HepG2 (cell line): ENCODE results near the gene C4orf33. TPM values are rescaled to one million over a fixed set of nuclear protein-coding genes. Genes with fewer than 3 reads are reported as not detected.

Source experiments
- ATAC-seq: fragments of 200-7000 bp; cut with Tn5 transposase; 3 replicates; pipeline ENCODE4 v1.9.1; 2020; ENCODE audit warnings: mild to moderate bottlenecking, moderate library complexity
- BruUV-seq: library from RNA; stranded (reverse); fragments of 400-500 nt; replicated peaks from 2 replicates; lab custom pipeline; 2021; lab: Mats Ljungman, UMichigan
- CTCF ChIA-PET: fragments of 300-600 bp; formaldehyde crosslinking; extraction: SDS; loops from one replicate; lab custom pipeline; 2021; ENCODE audit warnings: low total read pairs, inconsistent platforms, low intra/inter-chr PET ratio; lab: Yijun Ruan, JAX
- POLR2A ChIA-PET: fragments of 350-600 bp; sonication (Branson Sonifier 250); formaldehyde crosslinking; loops from one replicate; lab custom pipeline; 2020; ENCODE audit warnings: antibody characterized with exemption, inconsistent platforms; lab: Yijun Ruan, JAX
- DNase-seq: peaks from one replicate; pipeline ENCODE4 v3.0.0-alpha.2; 2015; ENCODE audit warnings: low spot score
- FAIRE-seq: peaks from 3 replicates; lab custom pipeline; 2011; peaks lifted over from hg19 to GRCh38; lab: Jason Lieb, UNC
- H2AFZ ChIP-seq: one replicate; pipeline ENCODE4 v1.6.1; 2011; ENCODE audit warnings: low read length, inconsistent platforms
- H3K27ac ChIP-seq: fragments of 300-600 bp; 3 replicates; pipeline ENCODE4 v1.8.0; 2011; ENCODE audit warnings: mixed run types, mild to moderate bottlenecking, mixed read lengths, low read length, inconsistent platforms; ENCODE audit not compliant: insufficient read depth; ENCODE audit errors: extremely low read length
- H3K27me3 ChIP-seq, 2 experiments: fragments of 200-600 bp in 1 of 2; 2 replicates in 1 of 2; 3 replicates in 1 of 2; pipeline versions ENCODE4 v1.6.0 to v1.8.0; 2011; ENCODE audit warnings: low read length in 2 of 2, mild to moderate bottlenecking in 2 of 2, moderate library complexity in 2 of 2, inconsistent platforms in 1 of 2; ENCODE audit not compliant: insufficient read depth in 2 of 2, control insufficient read depth in 1 of 2
- H3K36me3 ChIP-seq, 2 experiments: fragments of 200-600 bp in 1 of 2; replicated peaks in 1 of 2; 2 replicates in 1 of 2; 3 replicates in 1 of 2; pipeline versions ENCODE4 v1.5.1 to v1.8.0; 2011; ENCODE audit warnings: low read length in 2 of 2, inconsistent platforms in 1 of 2; ENCODE audit not compliant: insufficient read depth in 2 of 2, control insufficient read depth in 1 of 2
- H3K4me1 ChIP-seq: 2 replicates; pipeline ENCODE4 v1.5.1; 2012; ENCODE audit warnings: low read length, inconsistent platforms; ENCODE audit not compliant: insufficient read depth
- H3K4me2 ChIP-seq: 2 replicates; pipeline ENCODE4 v1.6.0; 2011; ENCODE audit warnings: low read depth, low read length, inconsistent platforms
- H3K4me3 ChIP-seq, 3 experiments: fragments of 200-600 bp in 1 of 3; sonication (generic), shearing (Covaris generic) in 1 of 3; replicated peaks in 1 of 3; 2 replicates each; pipeline ENCODE4 v1.5.1; 2011 to 2016; ENCODE audit warnings: low read length in 3 of 3, inconsistent platforms in 2 of 3, low read depth in 2 of 3, mild to moderate bottlenecking in 2 of 3, control low read depth in 1 of 3, mixed read lengths in 1 of 3; ENCODE audit not compliant: insufficient read depth in 1 of 3
- H3K79me2 ChIP-seq: one replicate; pipeline ENCODE4 v1.6.1; 2011; ENCODE audit warnings: low read length, inconsistent platforms; ENCODE audit not compliant: insufficient read depth
- H3K9ac ChIP-seq: 2 replicates; pipeline ENCODE4 v1.6.0; 2011; ENCODE audit warnings: mild to moderate bottlenecking, low read depth, low read length, inconsistent platforms; ENCODE audit not compliant: insufficient read depth
- H3K9me3 ChIP-seq: 2 replicates; pipeline ENCODE4 v1.5.1; 2012; ENCODE audit warnings: mild to moderate bottlenecking, low read length
- H4K20me1 ChIP-seq: 2 replicates; pipeline ENCODE4 v1.6.0; 2011; ENCODE audit warnings: inconsistent platforms, mild to moderate bottlenecking, low read length, moderate library complexity; ENCODE audit not compliant: insufficient read depth
- CREB1 ChIP-seq, 2 experiments: fragments of 450-650 bp in 1 of 2; IDR thresholded peaks; 2 replicates each; pipeline ENCODE4 v1.6.1; 2016 to 2017; ENCODE audit warnings: control low read depth in 1 of 2, mild to moderate bottlenecking in 1 of 2, missing compliant biosample characterization in 1 of 2, missing genetic modification characterization in 1 of 2
- MED13 ChIP-seq: sonication (generic); formaldehyde crosslinking; IDR thresholded peaks from 2 replicates; pipeline ENCODE4 v1.5.0; 2020; ENCODE audit warnings: missing genetic modification reagents
- NRL ChIP-seq: sonication (generic); formaldehyde crosslinking; IDR thresholded peaks from 2 replicates; pipeline ENCODE4 v1.5.0; 2020; ENCODE audit warnings: missing genetic modification reagents, mild to moderate bottlenecking, moderate library complexity, borderline replicate concordance
- PCBP1 ChIP-seq: fragments of 200-400 bp; formaldehyde crosslinking; IDR thresholded peaks from 2 replicates; pipeline ENCODE4 v1.6.1; 2017; ENCODE audit warnings: mild to moderate bottlenecking, low read depth, low read length, borderline replicate concordance
- RBM22 ChIP-seq: fragments of 200-400 bp; formaldehyde crosslinking; optimal IDR thresholded peaks from 2 replicates; pipeline ENCODE3; 2017; ENCODE audit warnings: mild to moderate bottlenecking, low read length, moderate library complexity
- ZNF224 ChIP-seq: sonication (generic); formaldehyde crosslinking; IDR thresholded peaks from 2 replicates; pipeline ENCODE4 v1.5.0; 2020; ENCODE audit warnings: mild to moderate bottlenecking, missing genetic modification reagents
- ZNF331 ChIP-seq: sonication (generic); formaldehyde crosslinking; IDR thresholded peaks from 2 replicates; pipeline ENCODE4 v1.4.0; 2020; ENCODE audit warnings: missing genetic modification reagents
- ZSCAN21 ChIP-seq: sonication (generic); formaldehyde crosslinking; IDR thresholded peaks from 2 replicates; pipeline ENCODE4 v1.8.0; 2022; ENCODE audit warnings: mild to moderate bottlenecking, missing genetic modification reagents, moderate library complexity, borderline replicate concordance
- WGBS: methylation state at CpG from one replicate; pipeline ENCODE4 v1.1.6; 2017; ENCODE audit warnings: low lambda C conversion rate; 5-methylcytosine and 5-hydroxymethylcytosine counted together
- in situ Hi-C: cut with HindIII; loops from 2 replicates; pipeline ENCODE4 v1.10.0; 2017; ENCODE audit warnings: low pct_unique_long_range_greater_than_20kb; ENCODE audit not compliant: extremely low pct_ligation_motif_present
- intact Hi-C: fragments of 100-400 bp; cut with micrococcal nuclease; formaldehyde crosslinking; loops from one replicate; pipeline ENCODE4 v1.10.0; 2022; ENCODE audit not compliant: unreplicated experiment
- polyA plus RNA-seq, 8 experiments: library from polyadenylated mRNA; depleted of rRNA in 3 of 8; stranded (reverse) in 7 of 8; unstranded in 1 of 8; fragments of >200 nt; fragmentation: Illumina TruSeq in 4 of 8; extraction: Trizol in 4 of 8; gene quantifications; 2 replicates each; pipeline versions ENCODE4 v1.2.1 to v1.2.3, GENCODE V29; 2011 to 2016; ENCODE audit warnings: low read depth in 4 of 8, missing spikeins in 1 of 8, mixed read lengths in 1 of 8; ENCODE audit not compliant: insufficient read depth in 1 of 8
- total RNA-seq, 5 experiments: library from RNA; depleted of rRNA; stranded (reverse); fragments of >200 nt; fragmentation: Illumina TruSeq; extraction: Trizol; gene quantifications; 2 replicates each; pipeline ENCODE4 v1.2.3, GENCODE V29; 2016; ENCODE audit warnings: low read depth in 1 of 5
- TF ChIP-seq, protein P1 (sequence below): IDR thresholded peaks from 2 replicates; pipeline ENCODE4 v1.6.1; 2012; ENCODE audit warnings: low read depth, low read length, improper control_type of control experiment

Gene C4orf33
- total and polyA plus RNA-seq, 2 of the 13 experiments (the other 11 are each of a cell fraction or from before 2014, with no cell fraction given): 2.8 to 3.3 TPM

DNA sequence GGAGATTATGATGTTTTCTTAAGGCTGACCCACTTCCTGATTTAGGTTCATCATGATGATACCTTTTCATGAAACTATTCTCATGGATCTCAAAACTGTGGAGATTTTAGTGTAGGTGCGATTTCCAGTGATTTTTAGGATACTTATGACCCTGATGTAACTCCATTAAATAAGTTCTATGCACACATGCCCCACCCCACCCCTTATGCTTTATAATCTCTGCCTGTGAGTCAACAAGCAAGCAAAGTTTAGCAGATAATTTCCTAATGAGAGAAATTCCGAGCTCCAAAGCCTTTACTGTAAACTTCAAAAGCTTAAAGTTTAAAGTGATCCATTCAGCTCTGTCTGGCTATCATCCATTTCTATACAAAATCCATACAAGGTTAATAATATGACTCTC lies 56.4 kb downstream of the C4orf33 start:
- ChIA-PET POLR2A (no interaction called here), CTCF (no interaction called here)
- DNase-seq (no peak), ATAC-seq (no peak), FAIRE-seq (no peak)
- no TSS peak for BruUV-seq
- Histone ChIP-seq H2AFZ (no peak overlapping the region), H3K9ac (no peak overlapping the region), H3K4me1 (no peaks in the 10 kb centered on the region), H3K4me3 (no peak overlapping the region), H3K4me2 (no peak overlapping the region), H3K36me3 (no peaks in the 10 kb centered on the region), H3K27me3 (peaks cover 0 to 21% of the 10 kb centered on the region in 2 experiments; a peak in 2 of 5 replicates), H3K27ac (no peak overlapping the region), H3K9me3 (no peaks in the 10 kb centered on the region)
- in situ Hi-C loops (no loop called here), intact Hi-C loops (no loop called here)
- 0% methylated on average over 2 of the region's 2 CpGs for whole genome bisulfite sequencing
- TF ChIP-seq NRL (CRISPR knock-in tag): no peak
- TF ChIP-seq MED13: no peak
- no peak for TF ChIP-seq ZNF224 (CRISPR knock-in tag)
- no peak for TF ChIP-seq CREB1 (IDR thresholded peaks at IDR 0.05)
- no peak for TF ChIP-seq CREB1 (CRISPR knock-in tag; IDR thresholded peaks at IDR 0.05)
- no peak for TF ChIP-seq RBM22
- TF ChIP-seq ZSCAN21: no peak
- TF ChIP-seq, protein P1, sequence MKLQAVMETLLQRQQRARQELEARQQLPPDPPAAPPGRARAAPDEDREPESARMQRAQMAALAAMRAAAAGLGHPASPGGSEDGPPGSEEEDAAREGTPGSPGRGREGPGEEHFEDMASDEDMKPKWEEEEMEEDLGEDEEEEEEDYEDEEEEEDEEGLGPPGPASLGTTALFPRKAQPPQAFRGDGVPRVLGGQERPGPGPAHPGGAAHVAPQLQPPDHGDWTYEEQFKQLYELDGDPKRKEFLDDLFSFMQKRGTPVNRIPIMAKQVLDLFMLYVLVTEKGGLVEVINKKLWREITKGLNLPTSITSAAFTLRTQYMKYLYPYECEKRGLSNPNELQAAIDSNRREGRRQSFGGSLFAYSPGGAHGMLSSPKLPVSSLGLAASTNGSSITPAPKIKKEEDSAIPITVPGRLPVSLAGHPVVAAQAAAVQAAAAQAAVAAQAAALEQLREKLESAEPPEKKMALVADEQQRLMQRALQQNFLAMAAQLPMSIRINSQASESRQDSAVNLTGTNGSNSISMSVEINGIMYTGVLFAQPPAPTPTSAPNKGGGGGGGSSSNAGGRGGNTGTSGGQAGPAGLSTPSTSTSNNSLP: no peak
- TF ChIP-seq PCBP1: no peak
- TF ChIP-seq ZNF331: no peak
- TF ChIP-seq, all 625 proteins: peak for 0
- no peaks in the 10 kb centered on the region for H4K20me1 ChIP-seq
- H3K79me2 ChIP-seq: no peaks in the 10 kb centered on the region
